Kidney glomerular epithelial cell (primary cell): ENCODE data around the gene CEP85.
"Not testable (repeated sequence)": the region's sequence is repeated elsewhere in the genome, so short reads cannot be mapped to it uniquely, and the experiment has no call there.

Experiments
- DNase-seq: peaks from one replicate; lab custom pipeline; 2025; lab: John Stamatoyannopoulos, UW

Gene CEP85

DNA sequence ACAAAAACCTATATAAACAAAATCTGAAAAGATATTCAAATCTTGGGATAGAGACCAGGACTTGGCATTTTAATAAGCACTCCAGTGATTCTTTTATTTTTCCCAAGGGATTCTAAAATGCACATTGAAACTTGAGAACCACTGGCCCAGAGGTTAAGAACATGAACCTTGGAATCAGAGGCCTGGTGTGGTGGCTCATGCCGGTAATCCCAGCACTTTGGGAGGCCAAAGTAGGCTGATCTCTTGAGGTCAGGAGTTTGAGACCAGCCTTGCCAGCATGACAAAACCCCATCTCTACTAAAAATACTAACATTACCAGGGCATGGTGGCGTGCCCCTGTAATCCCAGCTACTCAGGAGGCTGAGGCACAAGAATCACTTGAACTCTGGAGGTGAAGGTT is 12.9 kb upstream of the CEP85 start:
- no peak for DNase-seq

- no peak for DNase-seq
Measured at GRCh38 chr1:26224606-26225005, 9.4 kb upstream of the CEP85 start.

DNA sequence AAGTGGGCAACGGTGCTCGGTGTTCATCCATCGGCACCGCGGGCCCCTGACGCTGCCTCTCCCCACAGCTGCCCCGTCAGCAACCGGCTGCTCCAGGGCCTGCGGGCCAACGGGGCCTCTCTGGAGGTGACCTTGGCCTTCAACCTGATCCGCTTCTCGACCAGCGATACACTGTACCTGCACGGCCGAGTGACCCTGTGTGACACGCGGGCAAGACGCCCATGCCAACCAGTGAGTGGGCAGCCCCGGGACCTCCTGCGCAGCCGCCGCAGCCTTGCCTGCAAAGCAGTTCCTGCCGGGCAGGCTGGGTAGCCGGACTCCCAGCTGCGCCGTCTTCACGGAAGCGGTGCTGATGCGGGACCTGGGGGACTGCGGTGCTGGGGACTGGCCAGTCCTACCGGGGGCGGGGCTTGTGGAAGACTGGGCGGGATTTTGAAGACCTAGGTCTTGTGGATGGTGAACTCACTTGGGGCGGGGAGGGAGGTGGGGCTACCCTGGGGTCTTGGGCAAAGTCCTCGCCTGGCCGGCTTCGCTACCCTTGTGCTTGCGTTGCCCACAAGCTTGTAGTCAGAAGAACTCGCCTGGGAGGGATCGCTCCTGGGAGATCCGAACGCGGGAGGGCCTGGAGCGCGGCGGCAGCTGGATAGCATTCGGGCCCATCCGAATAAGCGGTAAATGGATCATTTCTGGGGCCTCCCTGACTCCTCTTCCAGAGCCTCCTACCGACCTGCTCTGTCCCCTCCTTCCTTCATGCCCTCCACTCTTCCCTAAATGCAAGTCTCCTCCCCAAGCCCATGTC is 8.8 kb upstream of the CEP85 start:
- no peak for DNase-seq

DNA sequence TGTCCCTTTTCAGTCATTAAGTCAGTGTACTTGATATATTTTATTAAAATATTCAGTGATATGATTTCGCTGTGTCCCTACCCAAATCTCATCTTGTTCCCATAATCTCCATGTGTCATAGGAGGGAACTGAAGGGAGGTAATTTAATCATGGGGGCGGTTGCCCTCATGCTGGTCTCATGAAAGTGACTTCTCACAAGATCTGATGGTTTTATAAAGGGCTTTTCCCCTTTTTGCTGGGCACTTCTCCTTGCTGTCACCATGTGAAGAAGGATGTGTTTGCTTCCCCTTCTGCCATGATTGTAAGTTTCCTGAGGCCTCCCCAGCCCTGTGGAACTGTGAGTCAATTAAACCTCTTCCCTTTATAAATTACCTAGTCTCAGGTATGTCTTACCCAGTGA is 3.3 kb upstream of the CEP85 start:
- DNase-seq, result not testable (repeated sequence)

GRCh38 chr1:26234644-26235370 is 807 bp downstream of the CEP85 start:
- peak; percentile 14 for DNase-seq

- no peak for DNase-seq
Measured at GRCh38 chr1:26237230-26237966, 3.4 kb downstream of the CEP85 start.

DNA sequence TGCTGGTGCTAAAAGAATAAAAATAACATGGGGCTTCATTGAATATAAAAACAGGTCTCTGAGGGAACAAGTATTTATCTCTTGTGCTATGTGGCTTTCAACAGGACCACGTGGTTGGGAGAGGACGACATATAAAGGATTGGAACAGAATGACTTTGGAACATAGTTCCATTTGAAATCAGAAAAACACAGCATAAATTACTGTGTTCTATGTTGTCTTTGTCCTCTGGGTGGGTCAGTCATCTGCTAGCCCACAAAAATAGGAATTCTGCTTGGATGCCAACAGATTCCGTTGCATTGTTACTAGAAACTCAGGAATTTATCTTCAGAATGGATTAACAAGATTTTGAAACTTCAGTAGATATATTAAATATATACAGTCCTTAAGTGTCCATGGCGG is 5.9 kb downstream of the CEP85 start:
- DNase-seq, result no peak

- no peak for DNase-seq
Measured at GRCh38 chr1:26252718-26253117, 18.7 kb downstream of the CEP85 start.

- DNase-seq, result no peak
Measured at GRCh38 chr1:26254404-26254803, 20.4 kb downstream of the CEP85 start.

DNA sequence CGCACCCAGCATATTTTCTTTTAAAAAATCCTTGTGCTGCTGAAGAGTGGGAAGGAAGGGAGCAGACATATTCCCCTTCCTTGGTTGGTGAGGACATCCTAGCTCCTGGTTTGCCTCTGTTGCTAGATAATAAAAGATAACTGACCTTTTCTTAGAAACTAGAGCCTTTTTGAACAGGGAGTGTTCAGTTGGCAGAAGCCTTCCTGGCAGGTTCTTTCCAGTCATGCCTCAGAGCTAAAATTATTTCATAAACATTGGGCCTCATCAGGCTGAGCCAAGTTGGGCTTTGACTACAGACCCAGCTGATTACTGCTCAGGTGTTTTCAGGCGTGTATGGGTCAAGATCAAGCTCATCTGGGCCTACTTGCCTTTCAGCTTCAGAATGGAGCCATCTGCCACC is 23.2 kb downstream of the CEP85 start:
- no peak for DNase-seq

- no peak for DNase-seq
Measured at GRCh38 chr1:26259005-26259404, 25.0 kb downstream of the CEP85 start.

DNA sequence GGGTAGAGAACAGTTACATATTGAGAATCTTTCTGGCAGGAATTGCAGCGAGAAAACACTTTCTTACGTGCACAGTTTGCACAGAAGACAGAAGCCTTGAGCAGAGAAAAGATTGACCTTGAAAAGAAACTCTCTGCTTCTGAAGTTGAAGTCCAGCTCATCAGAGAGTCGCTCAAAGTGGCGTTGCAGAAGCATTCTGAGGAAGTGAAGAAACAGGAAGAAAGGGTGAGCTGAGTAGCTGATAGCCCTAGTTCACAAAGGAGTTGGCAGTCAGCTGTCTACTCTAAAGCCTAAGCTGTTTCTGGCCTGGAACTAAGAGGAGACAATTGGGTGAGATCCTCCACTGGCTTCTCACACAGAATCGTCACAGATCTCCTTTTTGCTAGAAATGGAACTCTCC is 25.6 kb downstream of the CEP85 start:
- DNase-seq, result no peak

GRCh38 chr1:26263212-26263611 is 29.2 kb downstream of the CEP85 start:
- no peak for DNase-seq

DNA sequence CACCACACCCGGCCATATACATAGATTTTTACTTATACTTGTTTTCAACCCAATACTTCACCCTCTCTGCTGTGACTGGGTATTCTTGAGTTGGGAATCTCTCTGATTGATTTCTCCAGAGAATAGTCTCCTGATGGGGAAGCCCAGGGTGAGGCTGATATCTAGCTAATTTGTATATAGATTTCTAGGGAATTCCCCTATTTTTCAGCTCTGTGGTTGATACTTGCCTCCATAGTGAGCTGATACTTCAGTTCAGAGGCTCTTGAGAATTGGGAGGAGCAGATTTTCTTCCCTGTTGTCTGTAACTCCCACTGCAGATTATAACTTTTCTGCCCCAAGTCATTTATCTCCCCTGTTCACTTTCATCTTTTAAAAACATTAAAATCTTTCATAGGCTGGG is 31.4 kb downstream of the CEP85 start:
- DNase-seq, result no peak

- no peak for DNase-seq
Measured at GRCh38 chr1:26268290-26269197, 34.5 kb downstream of the CEP85 start.

GRCh38 chr1:26269198-26269550 is 35.2 kb downstream of the CEP85 start:
- no peak for DNase-seq

- no peak for DNase-seq
Measured at GRCh38 chr1:26274801-26275425, 40.9 kb downstream of the CEP85 start.

DNA sequence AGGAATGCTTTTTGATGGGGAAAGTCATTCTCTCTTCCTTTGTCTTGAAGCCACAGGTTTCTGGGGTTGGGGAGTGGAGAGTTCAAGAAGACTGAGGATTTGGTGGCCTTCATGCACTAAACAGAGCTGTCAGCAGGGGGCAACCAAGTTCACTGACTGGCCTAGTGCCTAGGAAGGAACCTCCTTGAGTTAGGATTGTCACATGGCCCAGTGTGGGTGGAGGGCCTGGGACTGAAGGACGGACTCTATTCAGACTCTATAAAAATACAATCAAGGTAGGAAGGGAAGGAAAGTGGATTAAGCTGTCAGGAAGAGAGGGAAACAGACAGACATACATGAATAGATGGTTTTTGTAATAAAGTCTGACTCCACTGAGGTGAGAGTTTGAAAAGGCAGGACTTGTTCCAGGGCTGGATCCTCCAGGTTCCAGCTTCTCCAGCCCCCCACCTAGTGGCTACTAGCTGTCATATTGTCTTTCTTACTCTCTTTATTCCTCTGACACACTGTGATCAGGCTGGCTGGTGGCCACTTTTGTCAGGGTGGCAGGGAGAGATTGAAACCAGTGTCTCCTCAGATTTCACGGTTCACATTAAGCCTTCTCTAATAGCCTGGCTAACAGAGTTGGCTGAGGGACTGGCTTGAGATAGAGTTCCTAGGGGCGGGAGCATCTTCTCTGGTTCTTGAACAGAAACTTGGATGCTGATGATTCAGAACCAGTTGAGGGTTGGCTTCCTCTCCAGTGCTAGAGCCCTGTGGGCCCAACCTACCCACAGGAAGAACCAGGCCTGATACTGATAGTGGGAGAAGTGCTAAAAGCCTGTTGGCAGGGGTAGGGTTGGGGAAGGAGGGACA is 41.8 kb downstream of the CEP85 start:
- peak; percentile 82 for DNase-seq

- no peak for DNase-seq
Measured at GRCh38 chr1:26276432-26276838, 42.4 kb downstream of the CEP85 start.

DNA sequence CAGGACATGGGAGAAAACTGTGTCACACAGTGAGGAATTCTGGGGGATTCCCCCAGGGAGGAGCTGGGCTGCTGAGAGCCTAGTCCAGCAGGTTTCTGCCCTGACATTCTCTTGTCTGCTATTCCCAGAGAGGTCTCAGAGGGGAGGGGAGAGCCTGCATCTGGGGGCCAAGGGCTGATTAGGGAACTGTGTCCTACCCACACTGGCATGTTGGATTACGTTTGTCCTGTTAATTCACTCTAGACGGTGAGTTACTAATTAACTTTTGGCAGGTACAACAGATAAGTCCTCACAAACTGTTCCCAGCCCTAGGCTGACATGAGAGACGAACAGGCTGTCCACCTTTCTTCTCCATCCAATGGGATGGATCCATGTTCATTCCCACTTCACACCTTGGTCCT is 43.3 kb downstream of the CEP85 start:
- no peak for DNase-seq
